ENCODE data around the gene DAAM2.
A peak's percentile ranks its signal among the peaks of the same experiment; 100 is the strongest.

The DAAM2 gene

DNA sequence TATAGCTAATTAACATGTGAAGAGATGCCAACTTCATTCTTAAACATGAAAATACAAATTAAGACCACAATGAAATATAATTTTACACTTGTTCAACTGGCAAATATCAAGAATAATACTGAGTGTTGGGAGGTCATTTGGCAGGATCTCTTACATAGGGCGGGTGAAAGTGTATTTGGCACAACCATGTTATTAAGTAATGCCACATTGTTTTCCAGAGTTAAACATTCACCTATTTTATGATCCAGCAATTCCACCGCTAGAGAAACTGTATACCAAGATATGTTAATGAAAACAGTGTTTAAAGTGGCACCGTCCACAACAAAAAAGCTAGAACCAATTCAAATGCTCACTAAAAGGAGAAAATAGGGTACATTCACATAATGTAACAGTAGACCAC is 128.0 kb downstream of the DAAM2 start:
- Histone ChIP-seq H3K4me1 (peaks cover 0 to 21% (median 16%) of the 10 kb centered on the region in 4 donors), H3K27ac (no peak overlapping the region)
- intact Hi-C loops (cut with DNase I; ENCODE audit: low total_unique reads): no loop called here

DNA sequence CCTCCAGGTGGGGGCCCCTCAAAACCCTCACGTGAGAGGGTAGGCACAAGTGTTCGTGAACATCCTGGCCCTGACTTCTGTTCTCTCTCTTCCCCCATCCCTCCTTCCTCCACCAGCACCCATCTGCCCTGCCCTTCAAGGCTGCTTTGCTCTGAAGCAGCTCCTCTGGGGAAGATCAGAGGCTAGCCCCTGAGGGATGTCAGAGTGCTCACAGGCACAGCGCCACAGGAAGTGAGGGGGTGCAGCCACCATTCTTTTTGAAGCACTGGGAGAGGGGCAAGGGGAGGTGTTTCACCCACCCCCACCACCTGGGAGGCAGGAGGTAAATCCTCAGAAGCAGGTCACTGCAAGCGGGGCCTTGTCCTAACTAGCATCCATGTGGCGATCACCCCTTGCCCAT is 130.6 kb downstream of the DAAM2 start:
- H3K27ac ChIP-seq: peak overlapping the region in 1 of 2 donors; percentile 56
- H3K4me3 ChIP-seq: no peak overlapping the region
- intact Hi-C loops (cut with DNase I; ENCODE audit: low total_unique reads): no loop called here
- H3K27me3 ChIP-seq: no peaks in the 10 kb centered on the region
- H3K36me3 ChIP-seq: peaks cover 23 to 58% (median 54%) of the 10 kb centered on the region in 3 donors
- peaks cover 0 to 33% (median 28%) of the 10 kb centered on the region in 4 donors for H3K4me1 ChIP-seq
- DNase-seq: no peak
- TF ChIP-seq, protein P1, sequence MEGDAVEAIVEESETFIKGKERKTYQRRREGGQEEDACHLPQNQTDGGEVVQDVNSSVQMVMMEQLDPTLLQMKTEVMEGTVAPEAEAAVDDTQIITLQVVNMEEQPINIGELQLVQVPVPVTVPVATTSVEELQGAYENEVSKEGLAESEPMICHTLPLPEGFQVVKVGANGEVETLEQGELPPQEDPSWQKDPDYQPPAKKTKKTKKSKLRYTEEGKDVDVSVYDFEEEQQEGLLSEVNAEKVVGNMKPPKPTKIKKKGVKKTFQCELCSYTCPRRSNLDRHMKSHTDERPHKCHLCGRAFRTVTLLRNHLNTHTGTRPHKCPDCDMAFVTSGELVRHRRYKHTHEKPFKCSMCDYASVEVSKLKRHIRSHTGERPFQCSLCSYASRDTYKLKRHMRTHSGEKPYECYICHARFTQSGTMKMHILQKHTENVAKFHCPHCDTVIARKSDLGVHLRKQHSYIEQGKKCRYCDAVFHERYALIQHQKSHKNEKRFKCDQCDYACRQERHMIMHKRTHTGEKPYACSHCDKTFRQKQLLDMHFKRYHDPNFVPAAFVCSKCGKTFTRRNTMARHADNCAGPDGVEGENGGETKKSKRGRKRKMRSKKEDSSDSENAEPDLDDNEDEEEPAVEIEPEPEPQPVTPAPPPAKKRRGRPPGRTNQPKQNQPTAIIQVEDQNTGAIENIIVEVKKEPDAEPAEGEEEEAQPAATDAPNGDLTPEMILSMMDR (IDR thresholded peaks at IDR 0.05): no peak
- H3K9me3 ChIP-seq: no peaks in the 10 kb centered on the region

More for the DNA sequence above, 128.0 kb downstream of the DAAM2 start:
- no peaks in the 10 kb centered on the region for H3K9me3 ChIP-seq
- H3K36me3 ChIP-seq: peaks cover 33 to 69% (median 68%) of the 10 kb centered on the region in 3 donors
- TF ChIP-seq, protein P1 (IDR thresholded peaks at IDR 0.05): no peak
- no peak for DNase-seq
- no peaks in the 10 kb centered on the region for H3K27me3 ChIP-seq
- H3K4me3 ChIP-seq: no peak overlapping the region

DNA sequence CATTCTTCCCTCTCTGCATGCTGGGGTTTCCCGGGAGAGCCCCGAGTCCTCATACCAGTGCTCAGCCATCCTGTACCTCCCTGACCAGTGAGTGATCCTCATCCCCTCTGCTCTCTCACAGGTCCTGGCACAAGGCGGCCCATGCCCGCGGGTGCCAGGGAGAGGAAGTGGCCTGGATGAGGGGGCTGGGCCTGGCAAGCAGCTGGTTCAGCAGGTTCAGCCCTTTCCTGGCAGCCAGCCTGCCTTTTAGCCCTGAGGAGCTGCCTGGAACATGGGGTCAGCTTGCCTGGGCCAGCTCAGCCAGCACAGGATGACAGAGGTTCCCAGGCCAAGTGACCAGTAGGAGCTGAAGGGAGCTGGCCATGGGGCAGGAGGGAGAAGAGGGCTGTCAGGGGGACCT is 131.2 kb downstream of the DAAM2 start:
- no peaks in the 10 kb centered on the region for H3K9me3 ChIP-seq
- no peak overlapping the region for H3K4me3 ChIP-seq
- H3K27me3 ChIP-seq: no peaks in the 10 kb centered on the region
- peaks cover 0 to 39% (median 31%) of the 10 kb centered on the region in 4 donors for H3K4me1 ChIP-seq
- peak overlapping the region; percentile 55 to 56 for H3K27ac ChIP-seq
- DNase-seq: peak; percentile 84 to 90
- intact Hi-C loops (cut with DNase I; ENCODE audit: low total_unique reads): no loop called here
- H3K36me3 ChIP-seq: peaks cover 23 to 58% (median 54%) of the 10 kb centered on the region in 3 donors
- TF ChIP-seq, protein P1 (IDR thresholded peaks at IDR 0.05): no peak

DNA sequence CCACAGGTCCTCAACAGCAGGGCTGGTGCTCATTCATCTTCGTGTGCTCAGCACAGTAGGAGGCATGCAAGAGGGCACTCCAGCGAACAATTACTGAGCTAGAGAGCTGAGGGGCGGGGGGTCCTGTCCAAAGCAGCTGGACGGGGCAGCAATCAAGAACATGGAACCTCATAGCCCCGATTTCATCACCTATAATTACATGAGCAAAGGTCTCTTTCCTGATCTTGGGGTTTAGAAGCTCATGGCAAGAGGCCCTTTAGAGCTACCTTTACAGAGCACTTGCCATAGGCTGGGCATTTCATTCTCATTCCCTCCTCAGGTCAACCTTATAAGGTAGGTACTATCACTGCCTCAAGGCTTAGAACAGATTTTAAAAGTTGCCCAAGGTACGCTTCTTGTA is 131.7 kb downstream of the DAAM2 start:
- Histone ChIP-seq H3K27ac (peak overlapping the region; percentile 55 to 56), H3K36me3 (peaks cover 23 to 58% (median 54%) of the 10 kb centered on the region in 3 donors), H3K27me3 (no peaks in the 10 kb centered on the region), H3K4me3 (no peak overlapping the region), H3K4me1 (peaks cover 0 to 44% (median 33%) of the 10 kb centered on the region in 4 donors), H3K9me3 (no peaks in the 10 kb centered on the region)
- DNase-seq: no peak
- TF ChIP-seq, protein P1 (IDR thresholded peaks at IDR 0.05): no peak
- intact Hi-C loops (cut with DNase I; ENCODE audit: low total_unique reads): no loop called here

DNA sequence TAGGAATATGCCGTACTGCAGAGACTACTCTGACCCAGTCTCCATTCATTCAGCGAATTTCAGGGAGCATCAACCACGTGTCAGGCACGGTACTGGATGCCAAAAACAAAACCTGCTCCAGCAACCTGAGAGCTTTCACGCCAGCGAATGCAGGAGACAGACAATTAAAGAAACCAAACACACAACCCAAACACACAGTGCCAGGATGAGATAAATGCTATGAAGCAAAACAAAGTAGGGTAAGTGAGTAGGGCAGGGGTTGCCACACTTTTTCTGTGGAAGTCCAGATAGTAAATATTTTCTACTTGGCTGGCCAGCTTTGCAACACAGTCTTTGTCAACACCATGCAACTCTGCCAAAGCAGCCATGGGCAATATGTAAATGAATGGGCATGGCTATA is 132.1 kb downstream of the DAAM2 start:
- Histone ChIP-seq H3K4me1 (peaks cover 0 to 48% (median 34%) of the 10 kb centered on the region in 4 donors), H3K27me3 (no peaks in the 10 kb centered on the region), H3K36me3 (peaks cover 23 to 58% (median 54%) of the 10 kb centered on the region in 3 donors), H3K4me3 (no peak overlapping the region), H3K9me3 (no peaks in the 10 kb centered on the region), H3K27ac (peak overlapping the region; percentile 55 to 56)
- TF ChIP-seq, protein P1 (IDR thresholded peaks at IDR 0.05): no peak
- intact Hi-C loops (cut with DNase I; ENCODE audit: low total_unique reads): no loop called here
- DNase-seq: no peak

All from tibial artery (tissue), 4 donors.